ENCODE results near the gene LINC01488.

The LINC01488 gene
- total RNA-seq = 0 reads per million in 2 donors

DNA sequence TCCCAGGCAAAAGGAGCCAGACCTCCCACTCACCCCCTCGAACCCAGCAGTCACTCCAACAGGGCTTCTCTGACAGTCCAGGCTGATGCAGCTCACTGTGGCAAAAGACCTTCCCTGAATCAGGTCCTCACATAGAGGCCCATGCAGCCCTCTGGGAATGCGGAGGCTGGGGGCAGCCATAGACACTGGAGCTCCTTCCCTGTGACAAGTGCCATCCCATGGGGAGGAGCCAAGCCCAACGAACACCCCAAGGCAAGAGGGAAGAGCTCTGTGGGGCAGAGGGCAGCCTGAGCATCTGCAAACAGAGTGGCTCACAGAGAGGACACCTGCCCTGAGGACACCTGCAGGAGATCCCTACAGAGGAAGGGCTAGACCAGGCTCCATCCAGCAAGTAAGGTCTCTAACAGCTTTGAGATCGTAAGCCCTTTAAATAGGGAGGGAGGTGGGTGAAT lies at the start of gene LINC01488:
Gene LINC01488 (plus strand): TSS at position 271 of the 452 bp plus-strand sequence.
- DNase-seq = no peak

- no peak for DNase-seq
These were observed 49.3 kb upstream of the LINC01488 start for GRCh38 chr11:69431893-69432738.

GRCh38 chr11:69433741-69434140 lies 47.7 kb upstream of the LINC01488 start:
- DNase-seq = no peak

GRCh38 chr11:69434471-69434931 lies 47.0 kb upstream of the LINC01488 start:
- no peak for DNase-seq

DNA sequence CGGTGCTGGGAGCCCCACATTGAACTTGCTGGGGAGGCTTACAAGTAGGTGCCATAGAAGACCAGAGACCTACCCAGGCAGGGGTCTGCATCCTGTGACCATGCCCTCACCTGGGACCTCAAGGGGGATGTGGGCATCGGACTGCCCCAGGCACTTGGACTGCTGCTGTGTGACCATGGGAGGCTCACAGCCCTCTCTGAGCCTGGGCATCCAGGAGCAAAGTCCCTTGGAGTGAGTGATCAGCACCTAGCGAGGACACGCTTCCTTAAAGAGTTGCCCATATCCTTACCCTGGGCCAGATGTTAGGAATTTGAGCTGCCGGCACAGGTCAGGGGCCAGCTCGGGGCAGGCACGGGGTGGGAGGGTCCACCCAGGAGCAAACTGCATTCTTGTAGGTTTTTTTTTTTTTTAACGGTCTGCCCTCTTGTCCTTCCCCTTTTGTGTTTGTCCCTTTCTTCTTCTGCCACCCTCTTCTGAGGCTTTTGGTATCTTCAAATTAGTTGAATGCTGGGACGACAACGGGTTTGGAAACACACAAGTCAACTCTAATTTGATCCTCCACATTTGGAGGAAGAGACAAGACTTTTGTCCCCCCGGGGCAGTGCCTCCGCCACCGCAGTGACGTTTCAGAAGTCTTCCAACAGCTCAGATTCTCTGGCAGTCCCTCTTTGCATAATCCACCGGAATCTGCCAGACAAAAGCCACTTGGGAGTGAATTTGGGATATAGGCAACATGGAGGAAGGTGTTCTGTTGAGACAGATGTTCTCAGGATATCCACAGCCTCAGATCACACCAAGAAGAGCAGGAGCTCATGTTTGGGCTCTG lies 46.1 kb upstream of the LINC01488 start:
- DNase-seq = no peak

GRCh38 chr11:69436041-69436982 lies 45.2 kb upstream of the LINC01488 start:
- DNase-seq = no peak

DNA sequence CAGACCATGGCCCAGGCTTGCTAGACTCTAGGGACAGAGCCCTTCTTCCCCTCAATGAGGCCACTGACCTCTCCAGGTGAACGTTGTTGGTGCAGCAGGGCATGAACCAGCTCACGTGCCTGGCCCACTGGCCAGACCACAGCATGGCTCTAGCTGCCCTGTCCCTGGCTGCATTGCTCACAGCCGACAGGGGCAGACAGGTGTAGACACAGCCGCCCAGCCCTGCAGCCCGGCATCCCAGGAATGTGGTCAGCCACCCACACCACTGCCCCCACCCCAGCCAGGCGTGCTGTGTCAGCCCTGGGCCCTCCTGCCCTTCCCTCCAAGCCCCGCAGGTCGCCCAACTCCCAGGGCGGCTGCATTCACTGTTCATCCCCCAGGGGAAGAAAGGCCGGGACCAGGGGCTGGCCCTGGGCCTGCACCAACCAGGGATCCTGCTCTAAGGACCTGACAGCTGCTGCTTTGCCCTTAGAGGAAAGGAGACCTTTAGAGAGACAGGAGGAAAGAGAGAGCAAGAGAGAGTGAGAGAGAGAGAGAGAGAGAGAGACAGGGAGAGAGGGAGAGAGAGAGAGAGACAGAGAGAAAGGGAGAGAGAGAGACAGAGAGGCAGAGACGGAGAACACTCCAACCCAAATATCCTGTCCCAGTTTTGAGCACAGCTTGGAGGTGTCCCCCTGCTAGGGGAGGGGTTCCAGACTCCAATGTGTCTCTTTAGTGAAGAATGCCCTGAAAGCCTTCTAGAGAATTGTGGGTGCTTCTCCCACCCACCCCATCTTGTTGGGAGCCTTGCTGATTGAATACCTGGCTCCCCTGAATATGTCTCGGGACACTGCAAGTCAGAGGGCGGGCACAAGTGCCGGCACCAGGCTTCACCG lies 44.2 kb upstream of the LINC01488 start:
- no peak for DNase-seq

GRCh38 chr11:69437876-69438205 lies 43.6 kb upstream of the LINC01488 start:
- DNase-seq = no peak

DNA sequence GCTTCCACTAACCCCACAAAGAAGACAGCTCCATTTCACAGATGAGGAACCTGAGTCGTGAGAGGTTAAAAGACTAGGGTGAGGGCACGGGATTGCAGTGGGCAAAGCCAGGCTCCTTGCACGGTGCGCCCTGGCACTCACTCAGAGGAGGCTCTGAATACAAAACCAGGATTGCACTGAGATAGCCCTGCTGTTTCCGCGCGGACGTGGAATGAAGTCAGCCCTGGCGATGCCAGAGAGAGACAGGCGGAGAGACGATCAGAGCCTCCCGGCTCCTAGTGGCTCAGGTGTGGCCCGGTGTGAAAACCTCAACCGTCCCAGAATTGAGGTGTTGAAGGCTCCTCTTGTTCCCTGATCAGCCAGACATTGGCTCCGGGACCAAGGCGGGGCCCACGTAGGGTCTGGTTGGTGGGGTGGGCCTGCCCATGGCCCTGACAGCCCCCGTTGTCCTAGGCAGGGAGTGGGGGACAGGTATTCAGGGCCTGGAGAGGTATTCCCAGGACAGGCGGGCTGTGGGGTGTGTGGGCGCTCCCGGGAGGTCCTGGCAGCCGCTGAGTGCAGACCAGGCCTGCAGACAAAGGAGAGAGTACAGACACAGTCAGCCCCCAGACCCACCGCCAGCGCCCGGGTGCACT lies 43.1 kb upstream of the LINC01488 start:
- DNase-seq = no peak

DNA sequence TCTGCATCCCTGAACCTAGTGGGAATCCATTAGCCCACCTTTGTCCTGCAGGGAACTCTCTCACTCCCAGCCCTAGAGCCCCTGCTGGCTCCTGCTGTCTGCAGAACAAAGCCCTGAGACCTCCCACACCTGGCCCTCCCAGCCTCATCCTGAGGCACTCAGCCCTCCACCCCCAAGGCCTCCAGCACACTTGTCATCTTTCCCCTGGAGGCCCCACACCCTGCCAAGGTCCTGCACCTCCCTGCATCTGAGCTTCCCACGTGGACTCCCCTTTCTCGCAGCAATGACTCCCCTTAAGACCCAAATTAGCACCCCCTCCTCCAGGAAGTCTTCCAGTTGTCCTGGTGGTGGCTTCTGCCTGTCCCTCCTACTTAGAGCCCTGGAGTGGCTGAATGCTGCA lies 42.3 kb upstream of the LINC01488 start:
- no peak for DNase-seq

DNA sequence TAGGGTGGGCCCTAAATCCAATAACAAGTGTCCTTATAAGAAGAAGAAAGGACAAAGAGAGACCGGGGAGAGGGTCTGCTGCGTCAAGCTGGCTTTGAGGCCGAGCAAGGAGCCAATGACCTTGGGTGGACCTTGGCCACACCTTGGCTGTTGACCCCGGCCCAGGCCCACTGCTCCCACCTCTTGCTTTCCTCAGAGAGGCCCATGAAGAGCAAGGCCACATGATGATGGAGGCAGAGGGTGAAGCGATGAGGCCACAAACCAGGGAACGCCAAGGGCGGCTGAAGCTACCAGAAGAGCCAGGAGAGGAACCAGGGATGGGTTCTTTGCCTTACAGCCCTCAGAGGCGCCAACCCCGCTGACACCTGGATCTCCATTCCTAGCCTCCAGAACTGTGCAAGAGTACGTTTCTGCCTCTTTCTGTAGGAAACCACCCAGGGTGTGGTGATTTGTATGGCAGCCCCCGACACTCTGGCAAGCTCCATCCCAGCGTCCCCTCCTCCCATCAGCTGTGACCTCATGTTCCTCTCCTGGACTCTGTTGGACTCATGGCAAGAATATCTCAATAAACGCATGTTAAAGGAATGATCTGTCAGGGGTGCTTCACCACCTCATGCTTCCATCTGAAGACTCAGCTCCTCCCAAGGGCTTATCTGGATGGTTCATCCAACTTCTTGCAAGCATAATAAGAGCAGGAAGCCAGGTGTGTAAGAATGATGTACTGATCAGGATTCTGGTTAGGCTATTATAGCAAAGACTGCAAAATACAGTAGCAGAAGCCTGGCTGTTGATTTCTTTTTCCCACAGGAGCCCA lies 41.6 kb upstream of the LINC01488 start:
- DNase-seq = no peak

DNA sequence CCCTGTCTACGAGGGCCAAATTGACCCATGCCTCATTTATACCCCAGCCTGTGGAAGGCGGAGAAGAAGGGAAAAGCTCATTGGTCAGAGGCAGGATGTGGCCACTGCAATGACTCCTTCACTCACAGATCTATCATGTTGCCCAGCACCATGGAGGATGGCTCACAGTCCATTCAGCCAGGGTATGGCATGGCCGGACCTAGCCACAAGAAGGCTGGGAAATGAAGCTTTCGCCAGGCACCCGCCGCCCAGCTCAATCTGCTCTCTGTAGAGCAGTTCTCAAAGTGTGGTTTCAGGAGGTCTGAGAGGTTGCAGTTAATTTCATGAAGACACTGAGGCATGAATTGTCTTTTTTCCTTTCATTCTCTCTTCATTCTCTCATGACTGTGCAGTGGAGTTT lies 40.6 kb upstream of the LINC01488 start:
- no peak for DNase-seq

GRCh38 chr11:69442012-69442806 lies 39.3 kb upstream of the LINC01488 start:
- DNase-seq = no peak

DNA sequence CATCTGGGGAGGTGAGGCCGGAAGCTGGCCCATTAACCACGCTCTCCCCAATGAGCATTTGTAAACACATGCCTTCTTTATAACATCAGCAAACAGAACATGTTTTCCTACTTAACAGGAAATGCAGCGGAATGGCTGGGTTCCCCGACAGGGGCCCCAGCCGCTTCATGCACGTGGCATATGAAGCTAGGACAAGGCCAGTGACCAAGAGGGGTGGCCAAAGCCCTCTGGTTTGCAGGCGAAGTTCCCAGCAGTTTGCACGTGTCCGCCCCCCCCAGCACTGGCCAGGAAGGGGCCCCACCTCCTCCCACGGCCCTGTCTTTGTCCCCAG lies 38.7 kb upstream of the LINC01488 start:
- no peak for DNase-seq

DNA sequence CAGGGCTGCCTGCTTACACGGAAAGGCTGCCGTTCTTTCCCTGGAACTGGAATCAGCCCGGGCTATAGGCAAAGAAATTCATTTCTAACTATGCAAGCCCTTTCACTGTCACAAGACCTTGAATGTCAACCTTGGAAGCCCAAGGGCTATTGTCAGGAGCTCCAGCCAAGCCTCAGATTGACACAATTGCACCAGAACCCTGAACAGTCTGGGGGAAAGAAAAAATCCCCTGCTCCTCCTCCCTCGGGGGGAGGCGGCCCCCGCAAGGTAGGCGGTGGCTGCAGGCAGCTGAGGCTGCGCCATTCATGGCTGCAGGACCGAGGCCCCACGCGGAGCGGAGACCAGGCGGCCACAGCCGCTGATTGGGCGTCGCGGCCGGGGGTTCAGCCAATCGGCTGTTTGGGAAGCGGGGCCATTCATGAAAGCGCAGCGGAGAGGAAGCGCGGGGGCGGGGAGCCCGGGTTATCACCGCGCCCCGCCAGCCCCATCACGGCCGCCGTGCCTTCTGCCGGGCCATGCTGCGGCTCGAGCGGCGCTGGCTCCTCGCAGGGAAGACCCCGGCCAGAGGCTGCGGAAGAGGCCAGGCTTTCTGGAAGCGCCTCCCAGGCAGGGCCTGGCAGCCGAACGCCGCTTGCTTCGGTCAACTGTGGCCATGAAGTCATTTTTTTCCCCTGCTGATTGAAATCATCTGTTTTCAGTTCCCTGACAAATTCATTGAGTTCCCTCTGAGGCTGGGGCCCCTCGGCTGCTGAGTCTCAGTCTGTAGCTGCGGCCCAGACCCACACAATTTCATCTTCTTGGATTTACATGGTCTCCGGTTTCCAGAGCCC lies 38.1 kb upstream of the LINC01488 start:
- peak; percentile 16 for DNase-seq

DNA sequence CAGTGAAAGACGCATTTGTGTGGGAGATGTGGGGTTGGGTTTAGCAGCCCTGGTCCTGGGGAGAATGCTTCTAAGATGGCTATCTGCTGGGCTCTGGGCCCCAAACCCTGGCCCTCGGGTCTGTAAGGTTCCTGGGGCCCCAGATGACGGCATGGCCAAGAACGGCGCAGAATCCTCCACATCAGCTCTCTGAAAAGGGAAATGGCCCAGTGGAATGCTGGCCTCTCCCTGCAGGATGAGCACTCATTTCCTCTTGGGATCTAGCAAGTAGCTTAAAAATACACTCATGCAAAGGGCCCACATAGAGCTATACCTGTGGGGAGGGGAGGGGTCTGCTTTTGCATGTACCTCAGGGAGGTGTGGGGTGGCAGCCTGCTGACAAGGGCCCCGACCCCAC lies 37.5 kb upstream of the LINC01488 start:
- no peak for DNase-seq

GRCh38 chr11:69444381-69445130 lies 36.9 kb upstream of the LINC01488 start:
- no peak for DNase-seq

DNA sequence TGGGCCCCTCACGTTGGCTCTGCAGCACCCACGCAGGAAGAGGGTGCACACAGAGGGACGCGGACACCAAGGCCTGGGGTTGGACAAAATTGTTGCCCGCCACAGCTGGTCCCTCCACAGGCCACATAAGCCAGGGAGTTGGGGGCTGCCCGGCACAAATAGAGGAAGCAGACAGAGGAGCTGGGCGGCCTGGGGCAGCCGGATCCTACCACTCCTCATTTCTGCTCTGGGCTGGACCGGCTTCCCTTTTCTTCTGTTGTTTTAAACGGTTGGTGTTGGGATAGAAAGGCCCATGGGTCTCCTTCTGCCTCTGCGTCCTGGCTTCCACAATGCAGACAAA lies 36.4 kb upstream of the LINC01488 start:
- no peak for DNase-seq
